Measurements from ENCODE around the gene ZNF497.

Gene ZNF497

DNA sequence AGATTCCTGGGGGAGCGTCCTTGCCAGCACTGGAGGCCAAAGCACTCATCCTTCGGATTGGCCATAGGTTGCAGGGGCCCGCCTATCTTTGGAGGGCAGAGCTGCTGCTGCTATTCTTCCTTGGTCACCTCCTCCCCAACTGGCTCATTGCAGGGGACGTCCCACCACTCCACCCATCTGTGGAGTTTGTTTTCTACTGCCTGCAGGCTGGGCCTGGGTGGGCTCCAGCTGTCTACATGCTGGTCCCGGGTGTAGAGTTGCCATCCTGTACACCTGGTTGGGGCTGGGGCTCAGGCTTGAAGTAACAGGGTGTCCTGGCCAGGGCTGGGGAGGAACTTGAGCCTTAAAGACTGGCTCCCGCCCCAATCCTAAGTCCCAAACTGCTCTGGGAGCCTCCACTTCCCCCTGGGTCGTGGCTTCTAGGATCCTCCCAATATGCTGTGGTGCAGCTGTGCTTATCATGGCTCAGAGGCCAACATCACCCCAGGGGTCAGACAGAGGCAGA, 35.0 kb upstream of the ZNF497 start:
- Histone ChIP-seq H3K4me2 (ENCODE audit: low read depth, low read length, poor library complexity, severe bottlenecking) (no peak overlapping the region), H3K27me3 (ENCODE audit: insufficient read depth, low read length, poor library complexity, severe bottlenecking) (no peaks in the 10 kb centered on the region), H3K79me2 (ENCODE audit: insufficient read depth, low read length) (peaks cover 3% of the 10 kb centered on the region), H3K36me3 (ENCODE audit: insufficient read depth, low read length) (peaks cover 27% of the 10 kb centered on the region; the same call in 1 of the 2 replicates), H3K9me2 (replicated peaks; ENCODE audit: low read depth, low read length) (no peaks in the 10 kb centered on the region), H4K20me1 (ENCODE audit: insufficient read depth, low read length, poor library complexity, severe bottlenecking) (peaks cover 13% of the 10 kb centered on the region), H3K9ac (ENCODE audit: low read depth, low read length, poor library complexity, severe bottlenecking) (no peak overlapping the region), H3K9me3 (ENCODE audit: insufficient read depth, low read depth, low read length) (no peaks in the 10 kb centered on the region), H2AFZ (ENCODE audit: low read length) (no peak overlapping the region), H3K4me1 (ENCODE audit: insufficient read depth, low read length, poor library complexity, severe bottlenecking) (peaks cover 12% of the 10 kb centered on the region), H3F3A (ENCODE audit: low read depth) (no peaks in the 10 kb centered on the region), H3K4me3 (ENCODE audit: low read length, poor library complexity, severe bottlenecking) (no peak overlapping the region)
- TF ChIP-seq EZH2phosphoT487 (IDR thresholded peaks at IDR 0.05; ENCODE audit: borderline replicate concordance) = no peak
- TF ChIP-seq, protein P1, sequence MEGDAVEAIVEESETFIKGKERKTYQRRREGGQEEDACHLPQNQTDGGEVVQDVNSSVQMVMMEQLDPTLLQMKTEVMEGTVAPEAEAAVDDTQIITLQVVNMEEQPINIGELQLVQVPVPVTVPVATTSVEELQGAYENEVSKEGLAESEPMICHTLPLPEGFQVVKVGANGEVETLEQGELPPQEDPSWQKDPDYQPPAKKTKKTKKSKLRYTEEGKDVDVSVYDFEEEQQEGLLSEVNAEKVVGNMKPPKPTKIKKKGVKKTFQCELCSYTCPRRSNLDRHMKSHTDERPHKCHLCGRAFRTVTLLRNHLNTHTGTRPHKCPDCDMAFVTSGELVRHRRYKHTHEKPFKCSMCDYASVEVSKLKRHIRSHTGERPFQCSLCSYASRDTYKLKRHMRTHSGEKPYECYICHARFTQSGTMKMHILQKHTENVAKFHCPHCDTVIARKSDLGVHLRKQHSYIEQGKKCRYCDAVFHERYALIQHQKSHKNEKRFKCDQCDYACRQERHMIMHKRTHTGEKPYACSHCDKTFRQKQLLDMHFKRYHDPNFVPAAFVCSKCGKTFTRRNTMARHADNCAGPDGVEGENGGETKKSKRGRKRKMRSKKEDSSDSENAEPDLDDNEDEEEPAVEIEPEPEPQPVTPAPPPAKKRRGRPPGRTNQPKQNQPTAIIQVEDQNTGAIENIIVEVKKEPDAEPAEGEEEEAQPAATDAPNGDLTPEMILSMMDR (conservative IDR thresholded peaks at IDR 0.05; ENCODE audit: low read length) = no peak

DNA sequence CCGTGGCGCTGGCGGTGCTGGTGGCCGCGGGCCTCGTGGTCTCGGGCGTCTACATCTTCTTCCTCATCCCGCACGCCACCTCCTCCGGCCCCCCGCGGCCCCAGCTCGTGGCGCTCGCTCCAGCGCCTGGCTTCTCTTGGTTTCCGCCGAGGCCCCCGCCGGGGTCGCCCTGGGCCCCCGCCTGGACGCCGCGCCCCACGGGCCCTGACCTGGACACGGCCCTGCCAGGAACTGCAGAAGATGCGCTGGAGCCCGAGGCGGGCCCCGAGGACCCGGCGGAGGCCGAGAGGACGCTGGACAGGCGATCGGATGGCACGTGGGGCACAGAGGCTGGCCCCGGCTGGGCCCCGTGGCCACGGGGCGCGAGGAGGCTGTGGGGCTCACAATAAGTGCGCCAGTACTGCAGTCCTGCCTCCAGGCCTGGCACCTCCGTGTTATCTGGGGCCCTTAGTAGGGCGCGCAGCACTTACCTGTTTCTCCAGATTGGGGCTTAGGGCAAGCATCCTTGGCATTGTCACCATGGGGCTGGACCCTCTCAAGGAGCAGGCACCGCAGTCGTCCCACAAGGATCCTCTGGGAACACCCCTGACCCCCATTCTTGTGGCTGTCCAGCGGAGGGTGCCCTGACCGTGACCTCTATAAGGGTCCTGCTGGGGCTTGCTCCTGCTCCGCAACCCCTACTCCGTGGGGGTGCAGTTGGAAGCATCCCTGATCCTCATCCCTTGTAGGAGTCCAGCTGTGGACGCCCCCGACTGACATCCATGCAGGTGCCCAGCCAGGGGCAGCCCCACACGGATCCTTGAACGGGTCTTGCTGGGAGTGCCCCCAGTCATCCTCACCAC, 34.4 kb upstream of the ZNF497 start:
- Histone ChIP-seq H3K36me3 (ENCODE audit: insufficient read depth, low read length) (peaks cover 27% of the 10 kb centered on the region; the same call in 1 of the 2 replicates), H4K20me1 (ENCODE audit: insufficient read depth, low read length, poor library complexity, severe bottlenecking) (peaks cover 13% of the 10 kb centered on the region), H3K9me3 (ENCODE audit: insufficient read depth, low read depth, low read length) (no peaks in the 10 kb centered on the region), H3K9ac (ENCODE audit: low read depth, low read length, poor library complexity, severe bottlenecking) (no peak overlapping the region), H3F3A (ENCODE audit: low read depth) (no peaks in the 10 kb centered on the region), H3K4me1 (ENCODE audit: insufficient read depth, low read length, poor library complexity, severe bottlenecking) (peaks cover 7% of the 10 kb centered on the region), H3K27me3 (ENCODE audit: insufficient read depth, low read length, poor library complexity, severe bottlenecking) (no peaks in the 10 kb centered on the region), H2AFZ (ENCODE audit: low read length) (no peak overlapping the region), H3K4me3 (ENCODE audit: low read length, poor library complexity, severe bottlenecking) (no peak overlapping the region), H3K4me2 (ENCODE audit: low read depth, low read length, poor library complexity, severe bottlenecking) (no peak overlapping the region), H3K9me2 (replicated peaks; ENCODE audit: low read depth, low read length) (no peaks in the 10 kb centered on the region), H3K79me2 (ENCODE audit: insufficient read depth, low read length) (peaks cover 10% of the 10 kb centered on the region)
- TF ChIP-seq, protein P1 (conservative IDR thresholded peaks at IDR 0.05; ENCODE audit: low read length) = no peak
- no peak for TF ChIP-seq EZH2phosphoT487 (IDR thresholded peaks at IDR 0.05; ENCODE audit: borderline replicate concordance)

DNA sequence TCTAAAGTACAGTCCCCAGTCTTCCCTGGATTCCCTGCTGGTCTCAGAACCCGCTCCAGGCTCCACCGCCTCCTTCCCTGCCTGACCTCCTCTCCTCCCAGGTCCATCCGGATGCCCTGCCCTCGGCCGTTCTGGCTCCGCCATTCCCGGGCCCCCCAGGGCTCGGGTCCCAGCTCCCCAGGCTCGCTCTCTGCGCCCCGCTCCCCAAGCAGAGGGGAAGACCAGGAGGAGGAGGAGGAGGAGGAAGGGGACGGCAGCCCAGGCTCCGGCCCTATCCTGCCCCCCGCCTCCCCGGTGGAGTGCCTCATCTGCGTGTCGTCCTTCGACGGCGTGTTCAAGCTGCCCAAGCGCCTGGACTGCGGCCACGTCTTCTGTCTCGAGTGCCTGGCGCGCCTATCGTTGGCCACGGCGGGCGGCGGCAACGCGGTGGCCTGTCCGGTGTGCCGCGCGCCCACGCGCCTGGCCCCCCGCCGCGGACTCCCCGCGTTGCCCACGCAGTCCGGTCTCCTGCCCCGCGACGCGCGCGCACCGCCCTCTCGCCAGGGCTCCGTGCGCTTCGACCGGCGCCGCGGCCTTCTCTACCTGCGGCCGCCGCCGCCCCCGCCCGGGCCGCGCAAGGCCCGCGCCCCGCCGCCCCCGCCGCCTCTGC, 33.6 kb upstream of the ZNF497 start:
- H4K20me1 ChIP-seq (ENCODE audit: insufficient read depth, low read length, poor library complexity, severe bottlenecking) = peaks cover 16% of the 10 kb centered on the region
- H3K79me2 ChIP-seq (ENCODE audit: insufficient read depth, low read length) = peaks cover 18% of the 10 kb centered on the region
- H3K4me1 ChIP-seq (ENCODE audit: insufficient read depth, low read length, poor library complexity, severe bottlenecking) = peaks cover 10% of the 10 kb centered on the region
- H3K4me2 ChIP-seq (ENCODE audit: low read depth, low read length, poor library complexity, severe bottlenecking) = no peak overlapping the region
- no peaks in the 10 kb centered on the region for H3K9me3 ChIP-seq (ENCODE audit: insufficient read depth, low read depth, low read length)
- no peaks in the 10 kb centered on the region for H3F3A ChIP-seq (ENCODE audit: low read depth)
- peaks cover 27% of the 10 kb centered on the region; the same call in 1 of the 2 replicates for H3K36me3 ChIP-seq (ENCODE audit: insufficient read depth, low read length)
- no peaks in the 10 kb centered on the region for H3K9me2 ChIP-seq (replicated peaks; ENCODE audit: low read depth, low read length)
- no peak overlapping the region for H3K4me3 ChIP-seq (ENCODE audit: low read length, poor library complexity, severe bottlenecking)
- no peaks in the 10 kb centered on the region for H3K27me3 ChIP-seq (ENCODE audit: insufficient read depth, low read length, poor library complexity, severe bottlenecking)
- TF ChIP-seq EZH2phosphoT487 (IDR thresholded peaks at IDR 0.05; ENCODE audit: borderline replicate concordance) = no peak
- TF ChIP-seq, protein P1 (conservative IDR thresholded peaks at IDR 0.05; ENCODE audit: low read length) = no peak
- H3K9ac ChIP-seq (ENCODE audit: low read depth, low read length, poor library complexity, severe bottlenecking) = no peak overlapping the region
- no peak overlapping the region for H2AFZ ChIP-seq (ENCODE audit: low read length)
